Measurements from ENCODE around the gene SUMF1. TPM values are rescaled to one million over a fixed set of nuclear protein-coding genes. Genes with fewer than 3 reads are reported as not detected.

SUMF1 gene
- total RNA-seq, 2 experiments from 2014 or later, result 6.3 to 7.1 TPM

DNA sequence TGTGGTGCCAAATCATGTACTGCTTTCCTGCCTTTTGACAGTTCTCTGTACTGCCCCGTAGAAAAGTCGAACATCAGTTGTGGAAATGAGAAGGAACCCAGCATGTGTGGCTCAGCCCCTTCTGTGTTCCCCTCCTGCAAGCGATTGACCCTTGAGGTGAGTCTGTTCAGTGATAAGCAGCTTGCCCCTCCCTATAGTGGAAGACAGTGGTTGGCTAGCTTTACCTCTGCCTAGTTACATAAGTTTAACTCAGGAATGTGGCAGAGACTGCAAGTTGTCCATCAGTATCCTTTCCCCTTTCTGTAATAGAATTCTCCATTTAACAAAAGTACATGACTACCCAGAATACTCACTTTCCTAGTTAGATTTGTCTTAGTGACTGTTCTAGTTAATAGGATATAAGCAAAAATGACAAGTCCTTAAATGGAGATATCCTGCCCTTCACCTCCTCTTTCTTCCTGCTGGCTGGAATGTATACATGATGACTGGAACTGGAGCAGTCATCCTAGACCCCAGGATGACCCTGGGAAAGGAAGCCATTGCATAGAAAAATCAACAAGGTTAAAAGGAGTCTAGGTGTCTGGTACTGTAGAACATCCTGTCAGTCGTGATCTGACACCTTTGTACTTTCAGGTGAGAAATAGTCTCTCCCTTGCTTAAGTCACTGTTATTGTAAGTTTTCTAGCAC, 153.3 kb downstream of the SUMF1 start:
- Mint-ChIP-seq H3K4me1 (peaks cover 21% of the 10 kb centered on the region), H3K27ac (no peak overlapping the region), H3K36me3 (peaks cover 38% of the 10 kb centered on the region), H3K9me3 (peaks cover 3% of the 10 kb centered on the region), H3K4me3 (no peak overlapping the region), H3K27me3 (no peaks in the 10 kb centered on the region)
- DNase-seq, result no peak

DNA sequence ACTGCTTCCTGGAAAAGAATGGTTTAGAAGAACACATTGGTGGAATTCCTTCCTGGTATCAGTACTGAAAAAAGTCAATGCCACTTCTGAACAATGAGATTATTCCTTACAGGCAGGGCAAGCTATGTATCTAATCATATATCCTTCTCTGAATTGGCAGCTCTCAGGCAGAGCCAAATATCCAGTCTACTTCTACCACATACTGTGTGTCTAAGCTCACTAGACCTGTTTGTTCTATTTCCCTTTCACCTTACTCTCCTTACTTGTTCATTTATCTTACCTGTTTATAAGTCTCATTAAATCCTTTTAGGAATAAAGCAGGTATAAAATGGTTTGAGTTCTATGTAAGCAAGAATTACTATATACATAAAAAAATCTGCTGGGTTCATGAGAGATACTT, 155.6 kb downstream of the SUMF1 start:
- Mint-ChIP-seq H3K9me3 (peaks cover 3% of the 10 kb centered on the region), H3K4me3 (no peak overlapping the region), H3K27ac (no peak overlapping the region), H3K4me1 (peaks cover 27% of the 10 kb centered on the region), H3K36me3 (peaks cover 38% of the 10 kb centered on the region), H3K27me3 (no peaks in the 10 kb centered on the region)
- DNase-seq, result no peak

Other genes with a start within 250 kb of the SUMF1 start
- 10 to 100 TPM; 23.6 to 25.0 TPM for gene SETMAR, start 163.9 kb downstream of the SUMF1 start, total RNA-seq
- 10 to 100 TPM; 58.4 to 59.5 TPM for gene ITPR1, start 26.1 kb upstream of the SUMF1 start, total RNA-seq